Tibial nerve (tissue), 4 donors: ENCODE results near the gene CCDC38. TPM values are rescaled to one million over a fixed set of nuclear protein-coding genes. Genes with fewer than 3 reads are reported as not detected.

Experiments used
- DNase-seq, 2 donors: peaks; one replicate each; pipeline ENCODE4 v3.0.0-alpha.2; 2019; ENCODE audit warnings: low spot score in 2 of 2
- H3K27ac ChIP-seq, 4 donors: fragments of 200-600 bp; sonication (generic) in 3 of 4; one replicate each; pipeline ENCODE4 v1.5.1; 2017 to 2019; ENCODE audit warnings: mild to moderate bottlenecking in 1 of 4
- H3K27me3 ChIP-seq, 2 donors: fragments of 200-600 bp; sonication (generic) in 1 of 2; one replicate each; pipeline versions ENCODE4 v1.5.1 to v1.6.0; 2017 to 2019
- H3K36me3 ChIP-seq, 3 donors: fragments of 200-600 bp; sonication (generic); one replicate each; pipeline ENCODE4 v1.5.1; 2018 to 2019
- H3K4me1 ChIP-seq, 4 donors: fragments of 200-600 bp; sonication (generic) in 3 of 4; one replicate each; pipeline ENCODE4 v1.5.1; 2017 to 2019
- H3K4me3 ChIP-seq, 4 donors: fragments of 200-600 bp; sonication (generic) in 3 of 4; one replicate each; pipeline ENCODE4 v1.5.1; 2017 to 2019; ENCODE audit warnings: mild to moderate bottlenecking in 1 of 4, moderate library complexity in 1 of 4
- H3K9me3 ChIP-seq, 4 donors: fragments of 200-600 bp; sonication (generic) in 3 of 4; one replicate each; pipeline ENCODE4 v1.5.1; 2017 to 2019
- EP300 ChIP-seq, 2 donors: sonication (generic); formaldehyde crosslinking; IDR thresholded peaks; one replicate each; pipeline ENCODE4 v1.6.1; 2017; ENCODE audit warnings: antibody characterized with exemption in 2 of 2, mild to moderate bottlenecking in 1 of 2
- POLR2A ChIP-seq, 2 donors: fragments of 450-650 bp; IDR thresholded peaks; one replicate each; pipeline ENCODE4 v1.6.1; 2017; ENCODE audit warnings: antibody characterized with exemption in 2 of 2, mild to moderate bottlenecking in 2 of 2, moderate library complexity in 2 of 2
- WGBS, 2 donors: methylation state at CpG; one replicate each; pipeline ENCODE4 v1.1.5; 2018; 5-methylcytosine and 5-hydroxymethylcytosine counted together
- total RNA-seq, 4 donors: library from RNA; depleted of rRNA; stranded (reverse); fragments of >200 nt; gene quantifications; one replicate each; pipeline ENCODE4 v1.1.0, GENCODE V29; 2016
- TF ChIP-seq, protein P1 (sequence below), 5 experiments: fragments of 200-600 bp in 3 of 5; fragments of 450-650 bp in 2 of 5; sonication (generic) in 3 of 5; IDR thresholded peaks; one replicate each; pipeline ENCODE4 v1.5.1; 2016 to 2019; ENCODE audit warnings: antibody characterized with exemption in 5 of 5, mild to moderate bottlenecking in 3 of 5, moderate library complexity in 2 of 5

The CCDC38 gene
- total RNA-seq, 4 donors from 2014 or later: not detected

- WGBS, 2 donors: 69 to 84% methylated on average over 2 of the region's 2 CpGs
- H3K4me1 ChIP-seq: no peaks in the 10 kb centered on the region
- no peak overlapping the region for H3K4me3 ChIP-seq
- no peak overlapping the region for H3K27ac ChIP-seq
- no peaks in the 10 kb centered on the region for H3K9me3 ChIP-seq
- no peaks in the 10 kb centered on the region for H3K27me3 ChIP-seq
- TF ChIP-seq POLR2A (IDR thresholded peaks at IDR 0.05) (no peak), EP300 (IDR thresholded peaks at IDR 0.05) (no peak)
- TF ChIP-seq, protein P1, sequence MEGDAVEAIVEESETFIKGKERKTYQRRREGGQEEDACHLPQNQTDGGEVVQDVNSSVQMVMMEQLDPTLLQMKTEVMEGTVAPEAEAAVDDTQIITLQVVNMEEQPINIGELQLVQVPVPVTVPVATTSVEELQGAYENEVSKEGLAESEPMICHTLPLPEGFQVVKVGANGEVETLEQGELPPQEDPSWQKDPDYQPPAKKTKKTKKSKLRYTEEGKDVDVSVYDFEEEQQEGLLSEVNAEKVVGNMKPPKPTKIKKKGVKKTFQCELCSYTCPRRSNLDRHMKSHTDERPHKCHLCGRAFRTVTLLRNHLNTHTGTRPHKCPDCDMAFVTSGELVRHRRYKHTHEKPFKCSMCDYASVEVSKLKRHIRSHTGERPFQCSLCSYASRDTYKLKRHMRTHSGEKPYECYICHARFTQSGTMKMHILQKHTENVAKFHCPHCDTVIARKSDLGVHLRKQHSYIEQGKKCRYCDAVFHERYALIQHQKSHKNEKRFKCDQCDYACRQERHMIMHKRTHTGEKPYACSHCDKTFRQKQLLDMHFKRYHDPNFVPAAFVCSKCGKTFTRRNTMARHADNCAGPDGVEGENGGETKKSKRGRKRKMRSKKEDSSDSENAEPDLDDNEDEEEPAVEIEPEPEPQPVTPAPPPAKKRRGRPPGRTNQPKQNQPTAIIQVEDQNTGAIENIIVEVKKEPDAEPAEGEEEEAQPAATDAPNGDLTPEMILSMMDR (IDR thresholded peaks at IDR 0.05): no peak
- H3K36me3 ChIP-seq: no peaks in the 10 kb centered on the region
- DNase-seq: no peak
Observed at GRCh38 chr12:95963096-95963495, 20.7 kb upstream of the CCDC38 start.

DNA sequence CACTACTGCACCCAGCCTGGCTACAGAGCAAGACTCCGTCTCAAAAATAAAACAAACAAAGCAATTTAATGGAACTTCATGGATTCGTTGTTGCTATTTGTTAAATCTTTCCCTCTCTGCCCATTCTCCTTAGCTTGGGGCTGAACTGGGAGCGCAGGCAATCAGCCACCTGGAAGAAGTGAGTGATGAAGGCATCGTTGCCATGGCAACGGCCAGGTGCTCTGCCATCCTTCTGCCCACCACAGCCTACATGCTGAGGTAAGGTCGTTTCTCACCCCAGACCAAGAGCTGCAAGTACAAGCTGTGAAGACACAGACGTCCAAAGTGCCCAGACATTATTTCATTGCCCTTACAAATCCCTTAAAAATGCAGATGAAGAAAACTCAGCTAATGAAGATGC lies 19.8 kb upstream of the CCDC38 start:
- no peaks in the 10 kb centered on the region for H3K36me3 ChIP-seq
- no peak overlapping the region for H3K4me3 ChIP-seq
- H3K27me3 ChIP-seq: no peaks in the 10 kb centered on the region
- H3K9me3 ChIP-seq: no peaks in the 10 kb centered on the region
- WGBS, 2 donors: 70 to 74% methylated on average over 7 of the region's 7 CpGs
- H3K27ac ChIP-seq: no peak overlapping the region
- no peaks in the 10 kb centered on the region for H3K4me1 ChIP-seq
- TF ChIP-seq POLR2A (IDR thresholded peaks at IDR 0.05) (no peak), EP300 (IDR thresholded peaks at IDR 0.05) (no peak)
- no peak for DNase-seq

DNA sequence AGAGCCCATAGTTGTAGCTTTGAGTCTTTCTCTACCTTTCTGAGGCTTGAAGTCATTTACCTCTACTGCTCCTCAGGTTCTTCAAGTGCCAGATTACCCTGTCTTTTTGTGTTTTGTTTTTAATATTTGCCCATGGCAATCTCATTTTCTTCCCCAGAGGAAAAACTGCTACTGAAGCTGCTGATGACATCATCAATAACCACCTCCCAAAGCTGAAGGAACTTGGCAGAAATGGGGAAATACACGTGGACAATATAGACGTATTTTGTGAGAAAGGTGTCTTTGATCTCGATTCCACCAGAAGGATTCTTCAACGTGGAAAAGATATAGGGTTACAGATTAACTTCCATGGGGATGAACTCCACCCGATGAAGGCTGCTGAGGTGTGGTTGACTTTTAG lies 17.8 kb upstream of the CCDC38 start:
- DNase-seq: no peak
- no peak for TF ChIP-seq POLR2A (IDR thresholded peaks at IDR 0.05)
- H3K9me3 ChIP-seq: no peaks in the 10 kb centered on the region
- 66 to 78% methylated on average over 5 of the region's 5 CpGs for whole genome bisulfite sequencing, 2 donors
- H3K36me3 ChIP-seq: no peaks in the 10 kb centered on the region
- H3K27me3 ChIP-seq: no peaks in the 10 kb centered on the region
- H3K4me3 ChIP-seq: no peak overlapping the region
- H3K27ac ChIP-seq: no peak overlapping the region
- no peaks in the 10 kb centered on the region for H3K4me1 ChIP-seq

DNA sequence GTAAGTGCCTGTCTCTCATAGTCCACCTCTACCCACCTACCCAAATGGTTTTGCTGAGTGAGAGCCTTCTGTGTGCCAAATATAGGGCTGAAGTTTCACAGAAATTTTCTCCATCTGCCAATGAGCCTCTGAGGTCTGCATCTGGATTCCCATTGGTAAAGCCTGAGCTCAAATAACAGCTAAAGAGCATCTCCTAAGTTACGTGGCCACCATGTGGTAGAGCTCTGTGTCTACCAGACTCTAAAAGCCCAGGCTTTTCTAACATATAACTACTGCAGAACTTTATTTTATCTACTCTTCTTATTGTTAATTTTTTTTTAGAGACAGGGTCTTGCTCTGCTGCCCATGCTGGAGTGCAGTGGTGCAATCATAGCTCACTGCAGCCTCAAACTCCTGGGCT lies 16.7 kb upstream of the CCDC38 start:
- Histone ChIP-seq H3K4me3 (no peak overlapping the region), H3K27me3 (no peaks in the 10 kb centered on the region), H3K27ac (no peak overlapping the region), H3K36me3 (no peaks in the 10 kb centered on the region), H3K9me3 (no peaks in the 10 kb centered on the region), H3K4me1 (no peaks in the 10 kb centered on the region)
- TF ChIP-seq, protein P1 (IDR thresholded peaks at IDR 0.05): no peak
- TF ChIP-seq POLR2A (IDR thresholded peaks at IDR 0.05) (no peak), EP300 (IDR thresholded peaks at IDR 0.05) (no peak)
- no peak for DNase-seq
- WGBS, 2 donors: 23 to 52% methylated on average over 1 of the region's 1 CpG

DNA sequence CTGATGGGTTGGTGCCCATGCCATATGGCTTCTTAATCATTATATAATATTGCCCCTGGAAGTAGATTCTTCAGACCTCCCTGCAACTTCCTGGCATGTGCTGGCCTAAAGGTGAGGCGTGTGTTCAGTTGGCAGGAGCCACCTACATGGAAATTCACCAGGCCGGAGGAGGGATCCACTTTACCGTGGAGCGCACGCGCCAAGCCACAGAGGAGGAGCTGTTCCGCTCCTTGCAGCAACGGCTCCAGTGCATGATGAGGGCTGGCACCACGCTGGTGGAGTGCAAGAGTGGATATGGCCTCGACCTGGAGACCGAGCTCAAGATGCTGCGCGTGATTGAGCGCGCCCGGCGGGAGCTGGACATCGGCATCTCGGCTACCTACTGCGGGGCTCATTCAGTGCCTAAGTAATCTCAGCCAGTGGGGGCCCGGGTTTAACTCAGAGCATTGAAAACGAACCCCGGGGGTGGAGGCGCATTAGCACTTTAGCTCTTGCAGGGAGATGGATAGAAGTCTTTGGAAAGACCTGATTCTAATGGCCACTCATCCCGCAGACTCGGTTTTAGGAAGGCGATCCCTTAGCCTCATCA lies 14.2 kb upstream of the CCDC38 start:
- Histone ChIP-seq H3K27me3 (no peaks in the 10 kb centered on the region), H3K4me3 (no peak overlapping the region), H3K27ac (no peak overlapping the region), H3K9me3 (no peaks in the 10 kb centered on the region), H3K36me3 (no peaks in the 10 kb centered on the region), H3K4me1 (no peaks in the 10 kb centered on the region)
- WGBS, 2 donors: 62 to 75% methylated on average over 25 to 27 of the region's 27 CpGs
- TF ChIP-seq POLR2A (IDR thresholded peaks at IDR 0.05) (no peak), EP300 (IDR thresholded peaks at IDR 0.05) (no peak)
- TF ChIP-seq, protein P1 (IDR thresholded peaks at IDR 0.05): no peak
- DNase-seq: no peak

GRCh38 chr12:95955549-95956159 lies 13.2 kb upstream of the CCDC38 start:
- H3K27me3 ChIP-seq: no peaks in the 10 kb centered on the region
- no peaks in the 10 kb centered on the region for H3K9me3 ChIP-seq
- H3K4me3 ChIP-seq: no peak overlapping the region
- TF ChIP-seq EP300 (IDR thresholded peaks at IDR 0.05) (no peak), POLR2A (IDR thresholded peaks at IDR 0.05) (no peak)
- TF ChIP-seq, protein P1 (IDR thresholded peaks at IDR 0.05): no peak
- no peak for DNase-seq
- 82 to 85% methylated on average over 7 of the region's 7 CpGs for WGBS, 2 donors
- H3K4me1 ChIP-seq: no peaks in the 10 kb centered on the region
- no peak overlapping the region for H3K27ac ChIP-seq
- H3K36me3 ChIP-seq: no peaks in the 10 kb centered on the region
